RPMI8226 (cell line): ENCODE results near the gene MET.
"Not testable (repeated sequence)": the region's sequence is repeated elsewhere in the genome, so short reads cannot be mapped to it uniquely, and the experiment has no call there.

Source experiments
- DNase-seq: peaks from one replicate; pipeline ENCODE4 v3.0.0-alpha.2; 2015

Gene MET

GRCh38 chr7:116671681-116672595 is at the start of gene MET:
Gene MET (plus strand): TSS chr7:116672196. CDS start chr7:116699085, 26,889 bp downstream.
- peak; percentile 83 for DNase-seq

GRCh38 chr7:116626886-116627285 is 45.1 kb upstream of the MET start:
- DNase-seq: no peak

GRCh38 chr7:116629051-116629463 is 42.9 kb upstream of the MET start:
- no peak for DNase-seq

GRCh38 chr7:116630357-116630756 is 41.6 kb upstream of the MET start:
- no peak for DNase-seq

- DNase-seq: no peak
These were observed 40.9 kb upstream of the MET start for GRCh38 chr7:116630932-116631671.

- DNase-seq: no peak
These were observed 40.3 kb upstream of the MET start for GRCh38 chr7:116631676-116632075.

- no peak for DNase-seq
These were observed 39.6 kb upstream of the MET start for GRCh38 chr7:116632384-116632783.

GRCh38 chr7:116633131-116633988 is 38.6 kb upstream of the MET start:
- no peak for DNase-seq

GRCh38 chr7:116636997-116637396 is 35.0 kb upstream of the MET start:
- no peak for DNase-seq

GRCh38 chr7:116638592-116638991 is 33.4 kb upstream of the MET start:
- DNase-seq: not testable (repeated sequence)

- no peak for DNase-seq
These were observed 30.3 kb upstream of the MET start for GRCh38 chr7:116641551-116642153.

GRCh38 chr7:116643148-116643547 is 28.8 kb upstream of the MET start:
- not testable (repeated sequence) for DNase-seq

GRCh38 chr7:116644628-116645027 is 27.4 kb upstream of the MET start:
- DNase-seq: no peak

GRCh38 chr7:116647290-116647689 is 24.7 kb upstream of the MET start:
- DNase-seq: no peak

GRCh38 chr7:116647861-116648260 is 24.1 kb upstream of the MET start:
- no peak for DNase-seq

- DNase-seq: no peak
These were observed 21.6 kb upstream of the MET start for GRCh38 chr7:116650436-116650835.

GRCh38 chr7:116652793-116653192 is 19.2 kb upstream of the MET start:
- no peak for DNase-seq

GRCh38 chr7:116653204-116653603 is 18.8 kb upstream of the MET start:
- DNase-seq: no peak

GRCh38 chr7:116653646-116654045 is 18.4 kb upstream of the MET start:
- DNase-seq: no peak

GRCh38 chr7:116659248-116659647 is 12.7 kb upstream of the MET start:
- not testable (repeated sequence) for DNase-seq

- no peak for DNase-seq
These were observed 10.1 kb upstream of the MET start for GRCh38 chr7:116661865-116662264.

- DNase-seq: no peak
These were observed 8.3 kb upstream of the MET start for GRCh38 chr7:116663744-116664143.
